ENCODE measurements around the gene AIRE. TPM values are rescaled to one million over a fixed set of nuclear protein-coding genes. Genes with fewer than 3 reads are reported as not detected.
"Not testable (repeated sequence)": the region's sequence is repeated elsewhere in the genome, so short reads cannot be mapped to it uniquely, and the experiment has no call there.

The AIRE gene
- total RNA-seq, 1 experiment from 2014 or later = 0.09 TPM

GRCh38 chr21:44247904-44248303 lies 37.8 kb upstream of the AIRE start:
- ATAC-seq; H3K4me1 Mint-ChIP-seq; CTCF ChIA-PET; POLR2A ChIA-PET; DNase-seq (ENCODE audit: low spot score); H3K36me3 Mint-ChIP-seq; H3K4me3 Mint-ChIP-seq; H3K27ac Mint-ChIP-seq; H3K27me3 Mint-ChIP-seq (ENCODE audit: low read depth); H3K9me3 Mint-ChIP-seq: not testable (repeated sequence)

DNA sequence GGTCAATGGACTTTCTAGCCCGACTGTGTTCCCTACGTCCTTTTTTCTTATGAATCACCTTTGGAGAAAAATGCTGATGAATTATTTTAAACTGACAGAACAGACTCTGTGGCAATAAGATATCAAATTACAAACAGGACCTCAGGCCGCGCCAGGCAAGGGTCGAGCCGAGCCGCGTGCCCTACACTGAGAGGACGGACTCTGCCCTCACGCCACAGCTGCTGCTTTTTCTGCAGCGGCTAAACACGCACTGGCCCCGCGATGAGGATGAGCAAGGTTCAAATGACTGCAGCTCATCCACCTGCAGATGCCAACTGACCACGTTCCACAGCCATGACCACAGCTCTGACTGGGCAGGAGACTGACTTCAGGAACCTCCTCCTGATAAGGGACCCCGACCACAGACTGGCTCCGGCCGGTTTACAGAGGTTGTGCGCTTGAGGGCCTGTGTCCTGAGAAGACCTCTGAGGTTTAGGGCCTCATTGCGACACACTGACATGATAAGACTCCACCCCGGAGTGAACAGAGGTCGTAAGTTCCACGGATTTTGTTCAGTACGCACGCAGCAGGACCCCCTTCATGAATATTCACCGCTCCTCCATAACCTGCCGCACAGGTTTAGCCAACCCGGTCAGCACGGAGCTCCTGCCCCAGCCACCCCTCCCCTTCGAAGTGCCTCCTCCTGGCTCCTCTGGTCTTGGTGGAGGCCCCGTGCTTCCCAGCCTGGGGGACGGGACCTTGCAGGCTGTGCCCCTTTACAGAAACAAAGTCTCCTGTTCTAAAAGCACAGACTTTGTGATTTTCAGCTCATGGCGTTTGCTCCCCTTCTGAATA lies 36.3 kb upstream of the AIRE start:
- H3K4me3 Mint-ChIP-seq; CTCF ChIA-PET; DNase-seq (ENCODE audit: low spot score); H3K27ac Mint-ChIP-seq; H3K9me3 Mint-ChIP-seq; H3K36me3 Mint-ChIP-seq; POLR2A ChIA-PET; H3K4me1 Mint-ChIP-seq; H3K27me3 Mint-ChIP-seq (ENCODE audit: low read depth): not testable (repeated sequence)
- peak; percentile 57 for ATAC-seq

DNA sequence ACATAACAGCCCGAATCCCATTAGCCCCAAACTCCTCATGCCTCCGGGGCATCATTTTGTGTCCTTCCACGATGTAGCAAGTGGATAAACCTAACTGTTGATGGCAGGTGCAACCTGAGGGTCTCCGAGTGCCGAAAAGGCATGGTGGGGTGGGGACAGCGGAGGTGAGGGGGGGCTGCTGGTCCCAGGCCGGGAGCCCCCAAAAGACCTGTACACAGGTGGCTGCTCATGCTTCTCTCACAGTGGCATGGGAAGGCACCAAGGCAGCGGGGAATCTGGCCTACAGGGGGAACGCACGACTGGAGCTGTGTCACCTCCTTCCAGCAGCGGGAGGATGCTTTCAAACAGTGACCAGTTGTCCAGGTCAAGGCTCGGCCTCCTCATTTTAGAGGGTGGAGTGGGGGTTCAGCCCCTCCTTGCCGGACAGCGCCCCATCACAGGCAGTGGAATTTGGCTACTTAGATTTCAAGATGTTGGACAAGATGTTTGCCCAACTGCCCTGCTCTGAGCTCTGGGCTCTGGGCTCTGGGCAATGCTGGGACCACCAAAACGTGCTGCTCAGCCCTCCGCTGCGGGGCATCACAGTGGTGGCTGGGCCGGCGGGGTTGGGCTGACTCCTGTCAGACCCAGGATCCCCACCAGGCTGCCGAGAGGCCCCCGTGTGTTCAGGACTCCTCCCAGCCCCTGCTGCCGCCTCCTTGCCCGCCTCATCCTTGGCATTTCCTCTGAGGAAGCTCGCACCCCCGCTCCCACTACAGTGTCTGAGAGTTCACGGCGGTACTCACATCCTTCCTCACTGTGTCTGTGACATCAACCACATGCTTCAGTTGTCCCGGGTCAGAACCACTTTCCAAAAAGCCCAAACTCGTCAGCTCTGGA lies 31.6 kb upstream of the AIRE start:
- Mint-ChIP-seq H3K36me3 (no peaks in the 10 kb centered on the region), H3K27ac (no peak overlapping the region), H3K4me3 (no peak overlapping the region), H3K27me3 (ENCODE audit: low read depth) (no peaks in the 10 kb centered on the region), H3K4me1 (no peaks in the 10 kb centered on the region), H3K9me3 (no peaks in the 10 kb centered on the region)
- DNase-seq (ENCODE audit: low spot score) (no peak), ATAC-seq (no peak)
- POLR2A ChIA-PET = no interaction called here
- no peak for TF ChIP-seq NFYB (CRISPR knock-in tag; conservative IDR thresholded peaks at IDR 0.05; ENCODE audit: low read depth)
- no peak for TF ChIP-seq GTF2I (CRISPR knock-in tag; conservative IDR thresholded peaks at IDR 0.05)
- TF ChIP-seq, protein P1, sequence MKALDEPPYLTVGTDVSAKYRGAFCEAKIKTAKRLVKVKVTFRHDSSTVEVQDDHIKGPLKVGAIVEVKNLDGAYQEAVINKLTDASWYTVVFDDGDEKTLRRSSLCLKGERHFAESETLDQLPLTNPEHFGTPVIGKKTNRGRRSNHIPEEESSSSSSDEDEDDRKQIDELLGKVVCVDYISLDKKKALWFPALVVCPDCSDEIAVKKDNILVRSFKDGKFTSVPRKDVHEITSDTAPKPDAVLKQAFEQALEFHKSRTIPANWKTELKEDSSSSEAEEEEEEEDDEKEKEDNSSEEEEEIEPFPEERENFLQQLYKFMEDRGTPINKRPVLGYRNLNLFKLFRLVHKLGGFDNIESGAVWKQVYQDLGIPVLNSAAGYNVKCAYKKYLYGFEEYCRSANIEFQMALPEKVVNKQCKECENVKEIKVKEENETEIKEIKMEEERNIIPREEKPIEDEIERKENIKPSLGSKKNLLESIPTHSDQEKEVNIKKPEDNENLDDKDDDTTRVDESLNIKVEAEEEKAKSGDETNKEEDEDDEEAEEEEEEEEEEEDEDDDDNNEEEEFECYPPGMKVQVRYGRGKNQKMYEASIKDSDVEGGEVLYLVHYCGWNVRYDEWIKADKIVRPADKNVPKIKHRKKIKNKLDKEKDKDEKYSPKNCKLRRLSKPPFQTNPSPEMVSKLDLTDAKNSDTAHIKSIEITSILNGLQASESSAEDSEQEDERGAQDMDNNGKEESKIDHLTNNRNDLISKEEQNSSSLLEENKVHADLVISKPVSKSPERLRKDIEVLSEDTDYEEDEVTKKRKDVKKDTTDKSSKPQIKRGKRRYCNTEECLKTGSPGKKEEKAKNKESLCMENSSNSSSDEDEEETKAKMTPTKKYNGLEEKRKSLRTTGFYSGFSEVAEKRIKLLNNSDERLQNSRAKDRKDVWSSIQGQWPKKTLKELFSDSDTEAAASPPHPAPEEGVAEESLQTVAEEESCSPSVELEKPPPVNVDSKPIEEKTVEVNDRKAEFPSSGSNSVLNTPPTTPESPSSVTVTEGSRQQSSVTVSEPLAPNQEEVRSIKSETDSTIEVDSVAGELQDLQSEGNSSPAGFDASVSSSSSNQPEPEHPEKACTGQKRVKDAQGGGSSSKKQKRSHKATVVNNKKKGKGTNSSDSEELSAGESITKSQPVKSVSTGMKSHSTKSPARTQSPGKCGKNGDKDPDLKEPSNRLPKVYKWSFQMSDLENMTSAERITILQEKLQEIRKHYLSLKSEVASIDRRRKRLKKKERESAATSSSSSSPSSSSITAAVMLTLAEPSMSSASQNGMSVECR (CRISPR knock-in tag; IDR thresholded peaks at IDR 0.05; ENCODE audit: borderline replicate concordance) = no peak
- TF ChIP-seq TEAD4 (CRISPR knock-in tag; IDR thresholded peaks at IDR 0.05) = no peak
- no peak for TF ChIP-seq ESRRA (CRISPR knock-in tag; IDR thresholded peaks at IDR 0.05; ENCODE audit: borderline replicate concordance)
- TF ChIP-seq, protein P2, sequence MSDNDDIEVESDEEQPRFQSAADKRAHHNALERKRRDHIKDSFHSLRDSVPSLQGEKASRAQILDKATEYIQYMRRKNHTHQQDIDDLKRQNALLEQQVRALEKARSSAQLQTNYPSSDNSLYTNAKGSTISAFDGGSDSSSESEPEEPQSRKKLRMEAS (CRISPR knock-in tag; IDR thresholded peaks at IDR 0.05) = no peak
- TF ChIP-seq, protein P3, sequence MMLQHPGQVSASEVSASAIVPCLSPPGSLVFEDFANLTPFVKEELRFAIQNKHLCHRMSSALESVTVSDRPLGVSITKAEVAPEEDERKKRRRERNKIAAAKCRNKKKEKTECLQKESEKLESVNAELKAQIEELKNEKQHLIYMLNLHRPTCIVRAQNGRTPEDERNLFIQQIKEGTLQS (CRISPR knock-in tag; conservative IDR thresholded peaks at IDR 0.05) = no peak
- TF ChIP-seq ZNF416 (CRISPR knock-in tag; IDR thresholded peaks at IDR 0.05) = no peak
- TF ChIP-seq EMX1 (CRISPR knock-in tag; IDR thresholded peaks at IDR 0.05) = no peak
- TF ChIP-seq E2F4 (CRISPR knock-in tag; IDR thresholded peaks at IDR 0.05; ENCODE audit: borderline replicate concordance, low read depth) = no peak
- no peak for TF ChIP-seq IRF2 (CRISPR knock-in tag; IDR thresholded peaks at IDR 0.05; ENCODE audit: borderline replicate concordance, low read depth)
- TF ChIP-seq OVOL2 (CRISPR knock-in tag; IDR thresholded peaks at IDR 0.05; ENCODE audit: borderline replicate concordance) = no peak
- no peak for TF ChIP-seq GRHL2 (CRISPR knock-in tag; IDR thresholded peaks at IDR 0.05; ENCODE audit: insufficient replicate concordance, severe bottlenecking)
- TF ChIP-seq ZNF232 (CRISPR knock-in tag; IDR thresholded peaks at IDR 0.05) = no peak
- TF ChIP-seq, protein P4, sequence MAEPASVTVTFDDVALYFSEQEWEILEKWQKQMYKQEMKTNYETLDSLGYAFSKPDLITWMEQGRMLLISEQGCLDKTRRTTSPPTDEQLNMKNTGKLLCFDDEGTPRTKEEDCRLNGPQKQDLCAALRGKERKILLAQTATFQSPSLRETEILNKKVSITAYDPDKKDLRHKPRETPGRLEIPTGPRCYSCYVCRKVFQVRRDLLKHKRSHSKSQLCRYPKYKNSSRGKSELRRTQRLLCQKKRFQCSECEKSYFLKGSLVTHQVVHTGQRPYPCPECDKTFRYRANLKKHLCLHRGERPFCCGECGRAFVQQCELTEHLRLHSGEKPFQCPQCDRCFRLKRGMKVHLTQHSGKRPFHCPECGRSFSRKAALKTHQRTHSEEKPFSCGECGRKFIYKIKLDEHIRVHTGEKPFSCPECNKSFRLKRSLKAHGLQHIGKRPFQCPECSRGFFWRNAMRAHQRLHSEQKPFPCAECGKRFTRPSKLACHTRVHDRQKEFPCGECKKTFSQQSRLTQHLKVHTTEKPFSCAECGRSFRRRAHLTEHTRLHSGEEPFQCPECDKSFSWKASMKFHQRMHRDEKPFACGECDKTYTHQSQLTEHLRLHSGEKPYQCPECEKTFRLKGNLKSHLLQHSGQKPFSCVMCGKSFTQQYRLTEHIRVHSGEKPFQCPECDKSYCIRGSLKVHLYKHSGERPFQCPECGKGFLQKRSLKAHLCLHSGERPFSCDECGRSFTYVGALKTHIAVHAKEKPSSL (CRISPR knock-in tag; conservative IDR thresholded peaks at IDR 0.05) = no peak
- TF ChIP-seq ETV6 (CRISPR knock-in tag; IDR thresholded peaks at IDR 0.05) = no peak
- no peak for TF ChIP-seq JUN (CRISPR knock-in tag; IDR thresholded peaks at IDR 0.05)
- no peak for TF ChIP-seq ATF1 (CRISPR knock-in tag; IDR thresholded peaks at IDR 0.05)
- TF ChIP-seq JAZF1 (CRISPR knock-in tag; IDR thresholded peaks at IDR 0.05) = no peak
- no peak for TF ChIP-seq ZSCAN18 (CRISPR knock-in tag; IDR thresholded peaks at IDR 0.05)
- CTCF ChIA-PET = interaction anchor here (0.7 to 2.0 kb wide), 4 partner anchors 13 to 97 kb away, joined by 3 to 7 read pairs (median 4); no protein-coding TSS in a partner anchor
